Activated naive CD4-positive, alpha-beta T cell treated with Interleukin-2 at 50 U/mL for 16 hours (primary cell): ENCODE measurements around the gene RHEB.
A peak's percentile ranks its signal among the peaks of the same experiment; 100 is the strongest.
"Not testable (repeated sequence)": the region's sequence is repeated elsewhere in the genome, so short reads cannot be mapped to it uniquely, and the experiment has no call there.

Source experiments
- DNase-seq: peaks from one replicate; pipeline ENCODE4 v3.0.0-alpha.2; 2020

Gene RHEB

DNA sequence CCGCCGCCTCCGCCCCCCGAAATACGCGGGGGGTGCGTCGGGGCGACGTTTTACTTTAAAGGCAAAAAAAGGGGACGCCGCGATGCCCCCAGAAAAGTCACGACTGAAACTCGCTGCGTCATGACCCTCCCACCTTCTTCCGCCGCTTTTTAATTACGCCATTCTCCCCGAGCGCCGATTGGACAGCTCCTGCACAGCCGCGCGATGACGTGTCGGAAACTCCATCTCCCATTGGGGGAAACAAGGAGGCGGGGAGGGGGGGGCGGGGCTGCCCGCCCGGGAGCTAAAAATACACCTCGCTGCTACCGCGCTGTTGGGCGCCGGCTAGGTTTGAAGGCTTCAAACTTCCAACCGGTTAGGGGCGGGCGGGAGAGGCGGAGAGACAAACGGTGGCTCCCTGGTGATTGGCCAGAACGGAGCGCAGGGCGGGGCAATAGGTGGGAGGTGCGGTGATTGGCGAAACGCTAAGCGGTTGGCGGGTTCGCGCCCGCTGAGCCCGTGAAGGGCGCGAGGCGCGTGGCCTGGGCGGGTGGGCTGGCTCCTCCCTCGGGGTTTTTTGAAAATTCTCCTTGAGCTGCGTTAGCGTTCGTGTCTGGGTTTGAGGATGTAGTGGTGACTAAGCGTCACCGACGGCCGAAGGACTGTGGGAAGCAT lies at the start of gene RHEB:
Gene RHEB (minus strand): TSS at position 131 of the 654 bp plus-strand sequence. CDS start 384 bp downstream, outside the sequence.
- DNase-seq = peak; percentile 99

DNA sequence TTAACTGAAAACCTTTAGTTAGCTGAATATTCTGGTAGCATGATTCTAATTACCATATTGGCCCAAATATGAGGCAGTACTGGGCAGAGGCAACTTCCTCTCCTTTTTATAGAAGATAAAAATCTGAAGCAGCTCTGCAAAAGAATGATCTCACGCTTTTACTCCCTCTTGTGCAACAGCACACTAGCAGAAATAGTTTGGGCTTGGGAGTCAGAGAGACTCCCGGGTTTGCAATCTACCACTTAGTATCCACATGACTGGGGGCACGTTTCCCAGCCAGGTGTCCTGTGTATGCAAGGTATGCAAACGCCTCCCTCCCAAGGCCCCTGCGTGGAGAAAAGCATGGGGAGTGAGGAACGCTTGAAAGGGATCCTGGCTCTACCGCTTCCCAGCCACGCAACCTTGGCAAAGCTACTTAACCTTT lies 47.2 kb upstream of the RHEB start:
- no peak for DNase-seq

DNA sequence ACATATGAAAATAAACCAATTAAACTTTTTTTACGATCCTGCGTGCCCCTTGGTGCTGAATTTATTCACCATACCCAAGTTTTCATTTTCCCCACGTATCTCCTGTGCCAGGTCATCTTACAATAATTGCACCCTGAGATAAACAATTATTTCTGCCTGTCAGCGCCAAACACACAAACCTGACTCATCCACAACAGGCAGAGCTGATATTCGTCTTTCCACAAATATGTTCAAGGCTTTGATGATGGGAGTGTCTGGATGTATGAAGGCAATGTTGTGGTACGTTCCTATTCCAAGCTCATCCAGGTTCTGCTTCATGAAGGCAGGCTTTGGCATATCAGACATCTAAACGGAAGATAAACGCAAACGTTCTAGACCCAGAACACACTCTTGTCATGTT lies 45.8 kb upstream of the RHEB start:
- no peak for DNase-seq

DNA sequence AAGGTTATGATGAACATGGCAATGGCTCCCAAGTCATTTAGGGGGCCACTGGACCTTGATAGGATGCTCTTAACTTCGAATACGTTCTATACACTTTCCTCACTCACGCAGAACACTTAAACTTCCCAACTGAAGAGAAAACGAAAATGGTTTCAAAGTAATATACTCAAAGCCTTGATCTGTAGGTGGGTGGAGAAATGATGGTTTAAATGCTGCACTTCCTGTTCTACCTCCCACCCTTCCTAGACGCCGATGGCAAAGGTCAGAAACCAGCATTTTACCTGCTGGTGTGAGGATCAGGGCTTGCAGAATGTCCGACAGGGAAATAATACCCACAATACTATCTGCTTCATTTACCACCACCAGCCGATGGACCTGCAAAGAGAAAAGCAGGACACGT lies 40.5 kb upstream of the RHEB start:
- no peak for DNase-seq

DNA sequence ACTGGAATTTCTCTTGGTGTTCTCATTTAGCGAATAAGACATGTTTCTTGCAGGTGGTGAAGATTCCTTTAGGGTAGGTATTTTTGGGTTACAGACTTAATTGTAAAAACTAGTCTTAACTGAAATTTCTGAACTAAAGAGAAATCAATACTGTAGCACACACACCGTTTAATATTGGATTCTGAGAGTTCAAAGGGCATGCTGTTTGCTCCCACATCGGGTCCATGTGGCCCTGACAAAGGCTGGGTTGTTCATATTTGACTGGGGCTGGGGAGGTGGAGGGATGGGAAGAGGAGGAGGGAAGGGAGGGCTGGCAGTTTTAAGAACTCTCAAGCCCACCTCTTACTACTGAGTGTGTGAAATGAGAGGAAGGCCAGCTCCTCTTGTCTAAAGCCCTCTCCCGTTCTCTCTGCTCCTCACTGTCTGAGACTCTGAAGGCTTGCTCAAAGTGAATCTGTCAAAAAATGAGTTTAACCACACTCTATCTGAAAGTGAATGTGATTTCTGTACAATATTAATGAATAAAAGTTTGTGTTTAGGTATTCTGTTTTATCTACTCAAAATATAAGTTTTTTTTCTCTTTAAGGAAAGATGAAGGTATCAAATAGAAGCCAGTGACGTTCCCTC lies 40.0 kb upstream of the RHEB start:
- no peak for DNase-seq

- DNase-seq = no peak
Observed at GRCh38 chr7:151558575-151558974, 38.9 kb upstream of the RHEB start.

DNA sequence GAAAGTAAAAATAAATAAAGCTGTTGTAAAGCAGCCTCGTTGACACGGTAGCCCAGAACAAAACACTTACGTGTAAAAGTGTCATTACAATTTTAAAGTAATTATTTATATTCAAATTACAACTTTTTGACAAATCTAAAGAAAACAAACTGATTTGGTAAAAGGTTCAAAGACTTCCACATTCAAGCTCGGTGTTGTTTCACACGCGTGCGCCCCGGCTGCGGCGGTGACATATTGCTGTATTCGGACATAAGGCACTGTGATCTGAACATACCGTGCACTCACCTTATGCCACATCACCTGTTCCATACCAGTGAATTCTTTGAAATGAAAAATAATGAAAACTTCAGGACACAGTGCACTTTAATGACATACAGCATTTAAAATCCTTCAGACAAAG lies 36.9 kb upstream of the RHEB start:
- no peak for DNase-seq

DNA sequence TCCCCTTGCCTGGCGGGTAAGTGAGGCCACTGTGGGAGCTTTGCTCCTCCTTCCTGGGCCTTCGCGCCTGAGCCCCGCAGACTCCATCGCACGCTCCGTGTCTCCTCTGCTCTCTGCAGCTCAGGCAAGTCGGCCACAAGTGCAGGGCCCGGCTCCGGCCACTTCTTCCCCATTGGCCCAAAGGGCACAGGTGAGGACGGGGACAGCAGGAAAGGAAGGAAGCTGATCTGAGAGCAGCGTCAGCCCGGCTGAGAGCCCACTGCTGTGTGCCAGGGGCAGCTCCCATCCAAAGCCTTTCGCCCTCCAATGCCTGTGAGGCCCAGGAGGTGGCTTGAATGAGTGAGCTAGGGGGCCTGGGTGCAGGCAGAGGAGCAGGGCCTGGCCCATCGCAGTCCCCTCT lies 33.7 kb upstream of the RHEB start:
- no peak for DNase-seq

GRCh38 chr7:151552352-151553028 lies 32.8 kb upstream of the RHEB start:
- no peak for DNase-seq

DNA sequence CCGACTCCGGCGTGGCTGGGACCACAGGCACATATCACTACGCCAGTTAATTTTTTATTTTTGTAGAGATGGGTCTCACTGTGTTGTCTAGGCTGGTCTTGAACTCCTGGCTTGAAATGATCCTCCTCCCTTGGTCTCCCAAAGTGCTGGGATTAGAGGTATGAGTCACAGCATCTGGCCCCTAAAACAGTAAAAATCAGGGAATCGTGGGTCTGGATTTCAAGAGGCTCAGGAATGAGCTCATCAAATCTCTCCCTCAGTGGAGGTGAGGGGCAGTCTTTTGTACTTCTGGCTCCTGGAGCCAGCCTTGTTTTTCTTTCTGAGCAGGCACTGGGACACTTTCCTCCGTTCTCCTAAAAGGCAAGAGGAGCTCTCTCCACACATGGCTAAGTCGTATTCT lies 32.1 kb upstream of the RHEB start:
- no peak for DNase-seq

GRCh38 chr7:151550656-151551286 lies 31.1 kb upstream of the RHEB start:
- no peak for DNase-seq

DNA sequence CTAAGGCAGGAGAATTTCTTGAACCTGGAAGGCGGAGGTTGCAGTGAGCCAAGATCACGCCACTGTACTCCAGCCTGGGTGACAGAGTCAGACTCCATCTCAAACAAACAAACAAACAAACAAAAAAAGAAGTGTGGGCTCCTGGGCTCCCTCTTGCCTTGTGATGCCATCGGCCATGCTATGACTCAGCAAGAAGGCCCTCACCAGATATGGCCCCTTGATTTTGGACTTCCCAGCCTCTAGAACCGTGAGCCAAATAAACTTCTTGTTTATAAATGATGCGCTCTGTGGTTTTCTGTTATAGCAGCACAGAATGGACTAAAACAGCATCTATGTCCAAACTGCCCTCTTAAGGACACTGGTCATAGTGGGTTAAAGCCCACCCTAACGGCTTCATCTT lies 29.9 kb upstream of the RHEB start:
- DNase-seq = no peak

GRCh38 chr7:151549083-151549482 lies 29.4 kb upstream of the RHEB start:
- no peak for DNase-seq

DNA sequence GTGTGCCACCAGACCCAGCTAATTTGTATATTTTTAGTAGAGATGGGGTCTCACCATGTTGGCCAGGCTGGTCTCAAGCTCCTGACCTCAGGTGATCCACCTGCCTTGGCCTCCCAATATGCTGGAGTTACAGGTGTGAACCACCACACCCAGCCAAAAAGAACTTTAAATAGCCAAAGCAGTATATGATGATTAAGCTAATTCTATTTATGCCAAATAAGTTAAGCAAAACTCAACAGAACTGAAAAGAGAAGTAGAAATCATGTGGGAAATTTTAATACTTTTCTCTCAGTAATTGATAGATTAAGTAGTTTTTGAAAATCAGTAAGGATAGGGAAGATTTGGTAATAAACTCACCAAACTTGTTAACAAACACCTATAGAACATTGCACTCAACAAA lies 24.5 kb upstream of the RHEB start:
- no peak for DNase-seq

DNA sequence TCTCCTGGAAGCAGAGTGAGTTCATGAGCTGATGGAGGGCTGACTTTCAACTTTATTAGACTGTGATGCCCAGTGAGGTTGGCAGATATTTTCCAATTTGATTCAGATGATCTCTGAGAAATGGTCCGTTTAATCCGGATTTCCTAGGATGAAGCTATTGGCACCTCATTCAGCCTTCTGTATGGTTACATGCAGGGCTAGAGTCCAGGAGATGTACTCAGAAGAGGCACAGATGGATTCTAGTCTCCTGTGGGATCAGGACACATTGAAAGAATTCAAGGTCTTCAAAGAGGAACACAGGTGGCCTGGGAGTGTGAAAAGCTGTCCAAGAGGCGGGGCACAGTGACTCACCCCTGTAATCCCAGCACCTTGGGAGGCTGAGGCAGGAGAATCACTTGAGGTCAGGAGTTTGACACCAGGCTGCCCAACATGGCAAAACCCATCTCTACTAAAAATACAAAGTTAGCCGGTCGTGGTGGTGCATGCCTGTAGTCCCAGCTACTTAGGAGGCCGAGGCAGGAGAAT lies 23.0 kb upstream of the RHEB start:
- no peak for DNase-seq

DNA sequence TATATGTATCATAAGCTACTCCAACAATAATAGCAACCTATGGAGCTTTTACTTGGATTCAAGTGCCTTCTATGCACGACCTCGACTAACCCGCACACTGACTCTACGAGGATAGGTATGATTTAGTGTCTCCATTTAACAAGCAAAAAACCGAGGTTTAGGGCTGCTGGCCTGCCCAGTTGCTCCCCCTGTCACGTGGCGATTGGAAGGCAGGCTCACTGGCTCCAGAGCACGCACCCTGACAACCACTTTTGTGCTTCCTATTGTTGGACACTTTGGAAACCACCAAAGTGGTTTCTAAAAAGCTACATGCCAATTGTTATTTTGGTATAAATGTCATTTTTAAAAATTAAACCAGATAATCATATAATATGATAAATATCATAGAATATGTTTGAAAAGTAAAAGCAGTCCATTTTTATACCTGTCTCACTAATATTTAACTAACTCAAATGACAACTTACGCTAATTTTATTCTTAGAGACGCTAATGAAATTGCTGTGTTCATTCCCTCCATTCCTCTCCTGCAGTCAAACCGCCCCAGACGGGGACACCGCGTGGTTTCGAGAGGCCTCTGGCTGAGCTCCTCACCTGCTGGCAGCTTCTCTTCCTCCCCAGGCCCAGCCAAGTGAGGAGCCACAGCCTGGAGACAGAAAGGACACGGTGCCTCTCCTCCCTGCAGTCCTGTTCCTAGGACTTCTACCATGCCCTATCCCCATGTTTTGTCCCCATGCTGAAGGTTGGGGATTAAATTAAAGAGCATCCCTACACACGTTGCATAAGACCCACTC lies 22.2 kb upstream of the RHEB start:
- DNase-seq = no peak

DNA sequence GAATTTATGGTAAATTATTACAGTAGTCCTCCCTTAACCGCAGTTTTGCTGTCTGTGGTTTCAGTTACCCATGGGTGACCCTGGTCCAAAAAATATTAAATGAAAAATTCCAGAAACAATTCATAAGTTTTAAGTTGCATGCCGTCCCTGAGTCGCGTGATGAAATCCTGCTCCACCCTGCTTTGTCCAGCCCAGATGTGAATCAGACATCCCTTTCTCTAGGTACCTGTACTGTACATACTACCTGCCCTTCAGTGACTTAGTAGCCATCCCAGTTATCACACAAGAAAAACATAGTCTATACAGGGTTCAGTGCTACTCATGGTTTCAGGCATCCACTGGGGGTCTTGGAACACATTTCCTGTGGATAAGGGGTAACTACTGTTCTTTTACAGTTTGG lies 20.5 kb upstream of the RHEB start:
- no peak for DNase-seq

- no peak for DNase-seq
Observed at GRCh38 chr7:151539088-151539671, 19.5 kb upstream of the RHEB start.

- no peak for DNase-seq
Observed at GRCh38 chr7:151537818-151538561, 18.3 kb upstream of the RHEB start.

GRCh38 chr7:151536178-151536577 lies 16.5 kb upstream of the RHEB start:
- DNase-seq = not testable (repeated sequence)

GRCh38 chr7:151529842-151530241 lies 10.1 kb upstream of the RHEB start:
- DNase-seq = no peak

DNA sequence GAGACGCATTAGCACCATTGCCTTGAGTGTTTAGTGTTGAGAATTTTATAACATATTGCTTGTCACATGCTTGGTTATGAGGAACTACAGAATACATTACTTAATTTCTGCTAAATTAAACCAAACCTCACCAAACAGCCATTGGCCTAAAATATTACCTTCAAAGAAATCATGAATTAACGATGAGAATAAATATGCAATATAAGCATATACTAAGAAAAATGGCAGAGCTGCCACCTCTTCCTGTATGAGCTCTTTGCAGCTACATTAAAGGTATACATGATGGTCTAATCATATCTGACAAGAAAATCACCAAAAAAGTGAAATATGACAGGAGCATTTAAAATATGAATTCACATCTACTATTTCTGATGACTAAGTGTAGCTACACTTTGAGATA lies 5.2 kb upstream of the RHEB start:
- no peak for DNase-seq
